Stimulated activated CD8-positive, alpha-beta memory T cell treated with anti-CD3 and anti-CD28 coated beads, Interleukin-15, amount 100 ng/mL, for 48 hours (primary cell): ENCODE data around the gene DPF3.

Source experiments
- DNase-seq, 2 donors: peaks; one replicate each; pipeline ENCODE4 v3.0.0-alpha.2; 2020; ENCODE audit warnings: low read depth in 2 of 2

Gene DPF3

GRCh38 chr14:72893636-72894322, at the start of gene DPF3:
Gene DPF3, minus strand, starts transcription at chr14:72894101. Its CDS starts 13 bp downstream, at chr14:72894088.
- DNase-seq: peak; percentile 88 to 92

- DNase-seq: no peak
Measured at GRCh38 chr14:72942934-72943333, 49.0 kb upstream of the DPF3 start.

GRCh38 chr14:72941286-72941985, 47.5 kb upstream of the DPF3 start:
- DNase-seq: no peak

- no peak for DNase-seq
Measured at GRCh38 chr14:72939630-72940029, 45.7 kb upstream of the DPF3 start.

- no peak for DNase-seq
Measured at GRCh38 chr14:72932893-72933292, 39.0 kb upstream of the DPF3 start.

GRCh38 chr14:72929316-72930080, 35.6 kb upstream of the DPF3 start:
- DNase-seq: no peak

- DNase-seq: no peak
Measured at GRCh38 chr14:72928872-72929271, 35.0 kb upstream of the DPF3 start.

- DNase-seq: peak; percentile 91 to 92
Measured at GRCh38 chr14:72926292-72927028, 32.6 kb upstream of the DPF3 start, which contains the start of gene DCAF4. Gene DCAF4, plus strand, starts transcription at chr14:72926464. Its CDS starts 11,515 bp downstream, at chr14:72937979.

GRCh38 chr14:72925815-72926291, 32.0 kb upstream of the DPF3 start:
- DNase-seq: peak in 1 of 2 donors; percentile 2

GRCh38 chr14:72925171-72925759, 31.4 kb upstream of the DPF3 start:
- no peak for DNase-seq

GRCh38 chr14:72924337-72924736, 30.4 kb upstream of the DPF3 start:
- no peak for DNase-seq

- DNase-seq: no peak
Measured at GRCh38 chr14:72921396-72921795, 27.5 kb upstream of the DPF3 start.

- DNase-seq: no peak
Measured at GRCh38 chr14:72920008-72920407, 26.1 kb upstream of the DPF3 start.

GRCh38 chr14:72917094-72917802, 23.3 kb upstream of the DPF3 start:
- no peak for DNase-seq

- DNase-seq: no peak
Measured at GRCh38 chr14:72916174-72916573, 22.3 kb upstream of the DPF3 start.

GRCh38 chr14:72913809-72914208, 19.9 kb upstream of the DPF3 start:
- no peak for DNase-seq

- DNase-seq: no peak
Measured at GRCh38 chr14:72909163-72909562, 15.3 kb upstream of the DPF3 start.

- DNase-seq: no peak
Measured at GRCh38 chr14:72907886-72908285, 14.0 kb upstream of the DPF3 start.

GRCh38 chr14:72906879-72907278, 13.0 kb upstream of the DPF3 start:
- no peak for DNase-seq

- no peak for DNase-seq
Measured at GRCh38 chr14:72906316-72906715, 12.4 kb upstream of the DPF3 start.
